UCSD-AML1 (cell line): ENCODE measurements around the gene MCC.
A peak's percentile ranks its signal among the peaks of the same experiment; 100 is the strongest.

Source experiments
- DNase-seq: peaks from one replicate; lab custom pipeline; 2025; ENCODE audit not compliant: unreplicated experiment; lab: John Stamatoyannopoulos, UW

The MCC gene

GRCh38 chr5:113373426-113373825 is 114.8 kb downstream of the MCC start:
- no peak for DNase-seq

- no peak for DNase-seq
Measured at GRCh38 chr5:113371721-113372196, 116.5 kb downstream of the MCC start.

GRCh38 chr5:113367586-113367985 is 120.7 kb downstream of the MCC start:
- no peak for DNase-seq

GRCh38 chr5:113364466-113364865 is 123.8 kb downstream of the MCC start:
- DNase-seq, result no peak

GRCh38 chr5:113361701-113362100 is 126.6 kb downstream of the MCC start:
- DNase-seq, result no peak

- DNase-seq, result no peak
Measured at GRCh38 chr5:113359419-113359818, 128.8 kb downstream of the MCC start.

- DNase-seq, result no peak
Measured at GRCh38 chr5:113358696-113359095, 129.6 kb downstream of the MCC start.

GRCh38 chr5:113357696-113358476 is 130.4 kb downstream of the MCC start:
- DNase-seq, result peak; percentile 33

- DNase-seq, result no peak
Measured at GRCh38 chr5:113356487-113356886, 131.8 kb downstream of the MCC start.

GRCh38 chr5:113354055-113354454 is 134.2 kb downstream of the MCC start:
- DNase-seq, result no peak

GRCh38 chr5:113347572-113347971 is 140.7 kb downstream of the MCC start:
- no peak for DNase-seq

- DNase-seq, result no peak
Measured at GRCh38 chr5:113344973-113345940, 143.0 kb downstream of the MCC start.

- no peak for DNase-seq
Measured at GRCh38 chr5:113343343-113343742, 144.9 kb downstream of the MCC start.

- peak; percentile 22 for DNase-seq
Measured at GRCh38 chr5:113340537-113340936, 147.7 kb downstream of the MCC start.

GRCh38 chr5:113338628-113339027 is 149.6 kb downstream of the MCC start:
- DNase-seq, result no peak

GRCh38 chr5:113337515-113338415 is 150.5 kb downstream of the MCC start:
- no peak for DNase-seq

GRCh38 chr5:113336975-113337374 is 151.3 kb downstream of the MCC start:
- DNase-seq, result peak; percentile 29

GRCh38 chr5:113333411-113333810 is 154.8 kb downstream of the MCC start:
- no peak for DNase-seq

- DNase-seq, result no peak
Measured at GRCh38 chr5:113331209-113331551, 157.1 kb downstream of the MCC start.

- no peak for DNase-seq
Measured at GRCh38 chr5:113330533-113331208, 157.6 kb downstream of the MCC start.
